ENCODE measurements around the gene KRTAP12-3.

The KRTAP12-3 gene

GRCh38 chr21:44702973-44703730 is 45.4 kb downstream of the KRTAP12-3 start:
- TF ChIP-seq YY1 (IDR thresholded peaks at IDR 0.05; ENCODE audit: low read depth) (no peak), REST (IDR thresholded peaks at IDR 0.05; ENCODE audit: low read depth) (no peak), NFIC (IDR thresholded peaks at IDR 0.05) (no peak), CREB1 (IDR thresholded peaks at IDR 0.05; ENCODE audit: low read depth) (no peak), TAF1 (IDR thresholded peaks at IDR 0.05; ENCODE audit: low read depth) (no peak), ZBTB7A (IDR thresholded peaks at IDR 0.05; ENCODE audit: low read depth) (no peak), RAD21 (IDR thresholded peaks at IDR 0.05; ENCODE audit: low read depth) (no peak), MAX (IDR thresholded peaks at IDR 0.05) (no peak), CEBPB (IDR thresholded peaks at IDR 0.05) (no peak), EGR1 (IDR thresholded peaks at IDR 0.05) (no peak), FOXM1 (IDR thresholded peaks at IDR 0.05; ENCODE audit: borderline replicate concordance, low read depth) (no peak), TEAD4 (IDR thresholded peaks at IDR 0.05) (no peak), EP300 (IDR thresholded peaks at IDR 0.05; ENCODE audit: borderline replicate concordance) (no peak)
- TF ChIP-seq, protein P1, sequence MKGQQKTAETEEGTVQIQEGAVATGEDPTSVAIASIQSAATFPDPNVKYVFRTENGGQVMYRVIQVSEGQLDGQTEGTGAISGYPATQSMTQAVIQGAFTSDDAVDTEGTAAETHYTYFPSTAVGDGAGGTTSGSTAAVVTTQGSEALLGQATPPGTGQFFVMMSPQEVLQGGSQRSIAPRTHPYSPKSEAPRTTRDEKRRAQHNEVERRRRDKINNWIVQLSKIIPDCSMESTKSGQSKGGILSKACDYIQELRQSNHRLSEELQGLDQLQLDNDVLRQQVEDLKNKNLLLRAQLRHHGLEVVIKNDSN (IDR thresholded peaks at IDR 0.05) = no peak

- TF ChIP-seq CEBPB (IDR thresholded peaks at IDR 0.05) = no peak
- TF ChIP-seq CREB1 (IDR thresholded peaks at IDR 0.05; ENCODE audit: low read depth) = no peak
- TF ChIP-seq ZBTB7A (IDR thresholded peaks at IDR 0.05; ENCODE audit: low read depth) = no peak
- TF ChIP-seq EGR1 (IDR thresholded peaks at IDR 0.05) = no peak
- TF ChIP-seq MAX (IDR thresholded peaks at IDR 0.05) = no peak
- TF ChIP-seq EP300 (IDR thresholded peaks at IDR 0.05; ENCODE audit: borderline replicate concordance) = no peak
- TF ChIP-seq, protein P1 (IDR thresholded peaks at IDR 0.05) = no peak
- TF ChIP-seq TEAD4 (IDR thresholded peaks at IDR 0.05) = no peak
- TF ChIP-seq YY1 (IDR thresholded peaks at IDR 0.05; ENCODE audit: low read depth) = no peak
- no peak for TF ChIP-seq REST (IDR thresholded peaks at IDR 0.05; ENCODE audit: low read depth)
- TF ChIP-seq TAF1 (IDR thresholded peaks at IDR 0.05; ENCODE audit: low read depth) = no peak
- TF ChIP-seq RAD21 (IDR thresholded peaks at IDR 0.05; ENCODE audit: low read depth) = no peak
- TF ChIP-seq TCF12 (IDR thresholded peaks at IDR 0.05; ENCODE audit: low read depth) = no peak
- no peak for TF ChIP-seq NFIC (IDR thresholded peaks at IDR 0.05)
- no peak for TF ChIP-seq FOXM1 (IDR thresholded peaks at IDR 0.05; ENCODE audit: borderline replicate concordance, low read depth)
These were observed 46.3 kb downstream of the KRTAP12-3 start for GRCh38 chr21:44703731-44704635.

DNA sequence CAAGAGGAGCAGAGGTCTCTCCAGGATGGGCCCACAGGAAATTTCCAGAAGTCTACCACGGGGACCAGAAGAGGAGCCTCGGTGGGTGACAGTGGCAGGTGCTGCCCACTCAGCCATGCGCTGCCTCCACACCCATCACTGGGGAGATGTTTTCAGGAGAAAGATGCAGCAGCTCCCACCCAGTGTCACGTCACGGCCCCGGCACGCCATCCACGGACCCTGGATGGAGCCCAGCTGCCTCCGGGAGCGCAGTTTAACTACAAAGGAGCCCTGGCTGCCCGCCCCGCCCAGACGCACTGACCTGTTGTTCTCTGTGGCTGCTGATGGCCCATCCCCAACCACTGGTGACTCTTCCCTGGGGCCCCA is 46.9 kb downstream of the KRTAP12-3 start:
- TF ChIP-seq REST (IDR thresholded peaks at IDR 0.05; ENCODE audit: low read depth) = no peak

Data from Ishikawa (cell line).